A549 (cell line): ENCODE results near the gene TRAPPC5.

Experiments
- BHLHE40 ChIP-seq: IDR thresholded peaks from 2 replicates; pipeline ENCODE4 v1.6.1; 2012; ENCODE audit warnings: low read depth, low read length, inconsistent platforms
- CEBPB ChIP-seq, 2 experiments: fragments of >200 bp in 1 of 2; sonication (Bioruptor Twin) in 1 of 2; formaldehyde crosslinking in 1 of 2; IDR thresholded peaks; 2 replicates each; pipeline ENCODE4 v1.6.1; 2012 to 2016
- CTCF ChIP-seq: fragments of >200 bp; sonication (Bioruptor Twin); formaldehyde crosslinking; IDR thresholded peaks from 3 replicates; pipeline ENCODE4 v1.5.1; 2016
- EP300 ChIP-seq, 2 experiments: fragments of >200 bp; sonication (Bioruptor Twin); formaldehyde crosslinking; IDR thresholded peaks; 2 replicates in 1 of 2; 3 replicates in 1 of 2; pipeline ENCODE4 v1.6.1; 2016 to 2017
- JUN ChIP-seq, 2 experiments: fragments of >200 bp; sonication (Bioruptor Twin); formaldehyde crosslinking; IDR thresholded peaks; 2 replicates in 1 of 2; 3 replicates in 1 of 2; pipeline ENCODE4 v1.6.1; 2016 to 2017
- POLR2A ChIP-seq: IDR thresholded peaks from 2 replicates; pipeline ENCODE4 v1.6.1; 2012; ENCODE audit warnings: mild to moderate bottlenecking, low read length
- SMC3 ChIP-seq: fragments of >200 bp; sonication (Bioruptor Twin); formaldehyde crosslinking; IDR thresholded peaks from 3 replicates; pipeline ENCODE4 v1.6.1; 2018; ENCODE audit warnings: inconsistent platforms
- SREBF2 ChIP-seq: fragments of 450-650 bp; IDR thresholded peaks from 2 replicates; pipeline ENCODE4 v1.6.1; 2014; ENCODE audit warnings: mild to moderate bottlenecking, moderate library complexity
- TP53 ChIP-seq: fragments of 250-450 bp; sonication (Bioruptor Pico); IDR thresholded peaks from 2 replicates; pipeline ENCODE4 v1.5.0; 2021; ENCODE audit warnings: mild to moderate bottlenecking, moderate library complexity
- TF ChIP-seq, protein P1 (sequence below): fragments of 200-600 bp; sonication (generic); IDR thresholded peaks from 2 replicates; pipeline ENCODE4 v1.6.1; 2016; ENCODE audit warnings: antibody characterized with exemption, mild to moderate bottlenecking, moderate library complexity
- TF ChIP-seq, protein P2 (sequence below): IDR thresholded peaks from 2 replicates; pipeline ENCODE4 v1.6.1; 2012

GRCh38 chr19:7720351-7720750 lies 39.7 kb downstream of the TRAPPC5 start:
- TF ChIP-seq, protein P1, sequence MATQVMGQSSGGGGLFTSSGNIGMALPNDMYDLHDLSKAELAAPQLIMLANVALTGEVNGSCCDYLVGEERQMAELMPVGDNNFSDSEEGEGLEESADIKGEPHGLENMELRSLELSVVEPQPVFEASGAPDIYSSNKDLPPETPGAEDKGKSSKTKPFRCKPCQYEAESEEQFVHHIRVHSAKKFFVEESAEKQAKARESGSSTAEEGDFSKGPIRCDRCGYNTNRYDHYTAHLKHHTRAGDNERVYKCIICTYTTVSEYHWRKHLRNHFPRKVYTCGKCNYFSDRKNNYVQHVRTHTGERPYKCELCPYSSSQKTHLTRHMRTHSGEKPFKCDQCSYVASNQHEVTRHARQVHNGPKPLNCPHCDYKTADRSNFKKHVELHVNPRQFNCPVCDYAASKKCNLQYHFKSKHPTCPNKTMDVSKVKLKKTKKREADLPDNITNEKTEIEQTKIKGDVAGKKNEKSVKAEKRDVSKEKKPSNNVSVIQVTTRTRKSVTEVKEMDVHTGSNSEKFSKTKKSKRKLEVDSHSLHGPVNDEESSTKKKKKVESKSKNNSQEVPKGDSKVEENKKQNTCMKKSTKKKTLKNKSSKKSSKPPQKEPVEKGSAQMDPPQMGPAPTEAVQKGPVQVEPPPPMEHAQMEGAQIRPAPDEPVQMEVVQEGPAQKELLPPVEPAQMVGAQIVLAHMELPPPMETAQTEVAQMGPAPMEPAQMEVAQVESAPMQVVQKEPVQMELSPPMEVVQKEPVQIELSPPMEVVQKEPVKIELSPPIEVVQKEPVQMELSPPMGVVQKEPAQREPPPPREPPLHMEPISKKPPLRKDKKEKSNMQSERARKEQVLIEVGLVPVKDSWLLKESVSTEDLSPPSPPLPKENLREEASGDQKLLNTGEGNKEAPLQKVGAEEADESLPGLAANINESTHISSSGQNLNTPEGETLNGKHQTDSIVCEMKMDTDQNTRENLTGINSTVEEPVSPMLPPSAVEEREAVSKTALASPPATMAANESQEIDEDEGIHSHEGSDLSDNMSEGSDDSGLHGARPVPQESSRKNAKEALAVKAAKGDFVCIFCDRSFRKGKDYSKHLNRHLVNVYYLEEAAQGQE = no peak
- TF ChIP-seq CEBPB (IDR thresholded peaks at IDR 0.05) (no peak), POLR2A (no peak), EP300 (IDR thresholded peaks at IDR 0.05) (no peak), CTCF (no peak), BHLHE40 (no peak), SMC3 (no peak), SREBF2 (no peak), JUN (IDR thresholded peaks at IDR 0.05) (no peak), TP53 (CRISPR knock-in tag) (no peak)
- TF ChIP-seq, protein P2, sequence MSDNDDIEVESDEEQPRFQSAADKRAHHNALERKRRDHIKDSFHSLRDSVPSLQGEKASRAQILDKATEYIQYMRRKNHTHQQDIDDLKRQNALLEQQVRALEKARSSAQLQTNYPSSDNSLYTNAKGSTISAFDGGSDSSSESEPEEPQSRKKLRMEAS = no peak
